Activated CD8-positive, alpha-beta memory T cell treated with anti-CD3 and anti-CD28 coated beads for 4 hours (primary cell): ENCODE data around the gene PTPN18.
"Not testable (repeated sequence)": the region's sequence is repeated elsewhere in the genome, so short reads cannot be mapped to it uniquely, and the experiment has no call there.

Experiments used
- DNase-seq, 2 donors: peaks; one replicate each; pipeline ENCODE4 v3.0.0-alpha.2; 2020; ENCODE audit warnings: low read depth in 2 of 2

Gene PTPN18

GRCh38 chr2:130355578-130356431, at the start of gene PTPN18:
Gene PTPN18 (plus strand): TSS chr2:130356056. CDS start chr2:130356108, 52 bp downstream.
- DNase-seq, result peak; percentile 31 to 40

GRCh38 chr2:130307850-130308249, 48.0 kb upstream of the PTPN18 start:
- no peak for DNase-seq

GRCh38 chr2:130310881-130311280, 45.0 kb upstream of the PTPN18 start:
- no peak for DNase-seq

GRCh38 chr2:130313812-130314334, 42.0 kb upstream of the PTPN18 start:
- no peak for DNase-seq

- DNase-seq, result no peak
These were observed 41.5 kb upstream of the PTPN18 start for GRCh38 chr2:130314377-130314776.

GRCh38 chr2:130316596-130316995, 39.3 kb upstream of the PTPN18 start:
- DNase-seq, result no peak

GRCh38 chr2:130318906-130319305, 37.0 kb upstream of the PTPN18 start:
- no peak for DNase-seq

GRCh38 chr2:130319536-130319935, 36.3 kb upstream of the PTPN18 start:
- DNase-seq, result no peak

- DNase-seq, result no peak
These were observed 27.9 kb upstream of the PTPN18 start for GRCh38 chr2:130327703-130328527.

GRCh38 chr2:130328710-130329109, 27.1 kb upstream of the PTPN18 start:
- no peak for DNase-seq

- peak; percentile 35 to 37 for DNase-seq
These were observed 23.4 kb upstream of the PTPN18 start for GRCh38 chr2:130332271-130333073.

- not testable (repeated sequence) for DNase-seq
These were observed 22.6 kb upstream of the PTPN18 start for GRCh38 chr2:130333253-130333652.

- no peak for DNase-seq
These were observed 21.8 kb upstream of the PTPN18 start for GRCh38 chr2:130334026-130334425.

GRCh38 chr2:130335226-130335625, 20.6 kb upstream of the PTPN18 start:
- no peak for DNase-seq

GRCh38 chr2:130336150-130336876, 19.5 kb upstream of the PTPN18 start:
- DNase-seq, result no peak

- DNase-seq, result no peak
These were observed 18.8 kb upstream of the PTPN18 start for GRCh38 chr2:130336877-130337734.

- DNase-seq, result no peak
These were observed 18.0 kb upstream of the PTPN18 start for GRCh38 chr2:130337735-130338325.

GRCh38 chr2:130338793-130339345, 17.0 kb upstream of the PTPN18 start:
- no peak for DNase-seq
